DOHH2 (cell line): ENCODE results near the gene MYL9.

ENCODE experiments used
- EZH2phosphoT487 ChIP-seq: fragments of 200-600 bp; sonication (generic); IDR thresholded peaks from 2 replicates; pipeline ENCODE4 v1.6.1; 2017; ENCODE audit warnings: borderline replicate concordance, mild to moderate bottlenecking, antibody characterized with exemption, low read length, moderate library complexity, mixed read lengths
- TF ChIP-seq, protein P1 (sequence below): fragments of 200-600 bp; sonication (generic); IDR thresholded peaks from one replicate; pipeline ENCODE4 v1.5.1; 2014; ENCODE audit warnings: antibody characterized with exemption, mild to moderate bottlenecking, low read depth, low read length; ENCODE audit not compliant: poor library complexity, severe bottlenecking

GRCh38 chr20:36582322-36582721 is 41.0 kb downstream of the MYL9 start:
- TF ChIP-seq EZH2phosphoT487 = no peak
- TF ChIP-seq, protein P1, sequence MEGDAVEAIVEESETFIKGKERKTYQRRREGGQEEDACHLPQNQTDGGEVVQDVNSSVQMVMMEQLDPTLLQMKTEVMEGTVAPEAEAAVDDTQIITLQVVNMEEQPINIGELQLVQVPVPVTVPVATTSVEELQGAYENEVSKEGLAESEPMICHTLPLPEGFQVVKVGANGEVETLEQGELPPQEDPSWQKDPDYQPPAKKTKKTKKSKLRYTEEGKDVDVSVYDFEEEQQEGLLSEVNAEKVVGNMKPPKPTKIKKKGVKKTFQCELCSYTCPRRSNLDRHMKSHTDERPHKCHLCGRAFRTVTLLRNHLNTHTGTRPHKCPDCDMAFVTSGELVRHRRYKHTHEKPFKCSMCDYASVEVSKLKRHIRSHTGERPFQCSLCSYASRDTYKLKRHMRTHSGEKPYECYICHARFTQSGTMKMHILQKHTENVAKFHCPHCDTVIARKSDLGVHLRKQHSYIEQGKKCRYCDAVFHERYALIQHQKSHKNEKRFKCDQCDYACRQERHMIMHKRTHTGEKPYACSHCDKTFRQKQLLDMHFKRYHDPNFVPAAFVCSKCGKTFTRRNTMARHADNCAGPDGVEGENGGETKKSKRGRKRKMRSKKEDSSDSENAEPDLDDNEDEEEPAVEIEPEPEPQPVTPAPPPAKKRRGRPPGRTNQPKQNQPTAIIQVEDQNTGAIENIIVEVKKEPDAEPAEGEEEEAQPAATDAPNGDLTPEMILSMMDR = no peak
